LoVo (cell line): ENCODE data around the gene PIBF1.
"Not testable (repeated sequence)": the region's sequence is repeated elsewhere in the genome, so short reads cannot be mapped to it uniquely, and the experiment has no call there.

Experiments
- DNase-seq: peaks from one replicate; pipeline ENCODE4 v3.0.0-alpha.2; 2016; ENCODE audit warnings: low spot score

Gene PIBF1

DNA sequence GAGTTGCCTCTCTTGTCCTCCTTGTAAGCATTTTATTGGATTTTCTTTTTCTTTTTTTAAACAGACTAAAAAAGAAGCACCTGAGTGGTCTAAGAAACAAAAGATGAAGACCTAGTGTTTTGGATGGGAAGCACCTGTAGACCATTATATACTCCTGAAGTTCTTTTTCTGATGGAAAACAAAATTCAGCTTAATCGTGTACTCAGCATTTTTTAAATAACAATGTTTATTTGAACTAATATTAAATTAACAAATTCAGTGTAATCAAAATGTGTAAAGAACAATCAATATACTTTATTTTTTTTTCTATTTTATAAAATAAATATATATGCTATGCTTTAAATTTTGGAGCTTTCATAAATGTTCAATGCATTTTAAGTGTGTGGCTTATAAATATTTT is 233.9 kb downstream of the PIBF1 start:
- no peak for DNase-seq

DNA sequence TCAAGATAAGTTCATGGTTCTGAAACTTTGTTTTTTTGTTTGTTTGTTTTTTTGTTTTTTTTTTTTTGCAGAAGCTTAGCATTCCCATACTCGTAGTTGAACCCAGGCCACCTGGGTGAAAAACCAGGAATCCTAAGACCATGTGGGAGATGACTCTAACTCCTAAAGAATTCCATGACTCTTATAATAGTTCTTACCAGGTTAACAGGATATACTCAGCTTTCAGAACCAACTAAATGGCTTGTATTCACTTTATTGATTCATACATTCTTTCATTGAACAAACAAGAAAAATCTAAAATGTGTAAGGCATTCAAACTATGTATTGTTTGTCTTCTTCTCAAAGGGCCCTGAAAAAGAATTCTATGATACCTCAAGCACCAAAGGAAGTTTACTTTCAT is 236.4 kb downstream of the PIBF1 start:
- DNase-seq, result no peak

DNA sequence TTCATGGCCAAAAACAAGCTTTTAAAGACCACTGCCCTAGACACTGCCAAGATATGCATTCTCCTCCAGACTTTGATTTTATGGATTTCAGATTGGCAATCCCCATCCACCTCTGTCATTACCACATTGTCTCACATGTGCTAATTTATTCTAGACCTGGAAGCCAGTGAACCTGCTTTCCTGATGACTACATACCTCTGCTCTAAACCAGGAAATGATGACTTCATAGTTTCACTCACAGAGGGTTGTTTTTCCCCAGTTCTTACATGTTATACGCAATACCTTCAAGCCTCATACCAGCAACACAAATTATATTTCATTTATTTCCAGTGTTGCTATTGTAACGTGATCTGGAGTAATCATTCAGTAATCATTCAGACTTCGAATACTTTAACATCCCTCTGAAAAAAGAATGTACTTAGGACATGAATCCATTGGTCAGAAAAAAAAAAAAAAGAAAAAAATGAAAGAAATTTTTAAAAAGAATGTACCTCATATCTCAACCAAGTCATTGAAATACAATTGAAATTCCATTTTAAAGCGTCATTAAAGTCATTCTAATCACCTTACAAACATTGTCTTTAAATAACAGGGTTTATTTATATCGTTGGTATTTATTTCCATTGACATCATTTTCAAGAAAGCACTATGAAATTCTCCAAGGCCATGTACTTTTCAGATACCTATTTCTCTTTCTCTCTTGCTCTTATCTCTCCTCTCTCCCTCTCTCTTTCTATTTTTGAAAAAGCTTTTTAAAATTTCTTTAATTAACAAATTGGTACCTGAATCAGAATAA is 243.5 kb downstream of the PIBF1 start:
- DNase-seq, result no peak

DNA sequence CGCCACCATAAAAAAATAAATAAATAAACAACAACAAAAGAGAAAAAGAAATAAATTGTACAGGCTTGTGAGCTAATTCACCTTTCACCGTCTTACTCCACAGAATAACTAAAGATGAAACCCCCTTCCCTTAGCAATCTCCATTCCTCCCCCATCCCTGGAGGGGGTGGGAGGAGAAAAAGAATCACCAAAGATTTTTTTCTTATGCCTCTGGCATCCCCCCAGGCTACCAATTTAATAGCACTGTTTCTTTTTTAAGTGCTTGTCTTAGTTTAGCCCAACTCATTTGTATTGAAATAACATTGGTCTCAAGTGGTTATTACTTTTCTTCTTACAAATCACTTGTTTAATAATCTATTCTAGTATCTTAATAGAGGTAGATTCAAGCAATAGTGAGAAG is 253.0 kb downstream of the PIBF1 start:
- DNase-seq, result no peak

DNA sequence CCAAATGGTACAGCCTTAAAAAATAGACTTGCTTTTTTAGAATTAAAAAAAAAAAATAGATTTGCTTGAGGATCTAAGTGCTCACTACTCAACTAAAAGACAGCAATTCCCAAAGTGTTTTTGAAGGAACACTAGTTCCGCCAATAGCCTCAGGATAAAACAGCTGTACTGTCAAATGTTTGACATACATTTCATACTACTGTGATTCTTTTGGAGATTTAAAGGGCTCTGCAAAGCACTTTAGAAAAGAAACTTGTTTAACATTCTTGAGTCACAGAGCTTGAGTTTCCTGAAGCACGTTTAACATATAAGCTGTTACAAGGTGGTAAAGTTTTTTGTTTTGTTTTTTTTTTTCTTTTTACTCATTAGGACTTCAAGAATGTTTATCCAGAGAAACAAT is 253.7 kb downstream of the PIBF1 start:
- no peak for DNase-seq

DNA sequence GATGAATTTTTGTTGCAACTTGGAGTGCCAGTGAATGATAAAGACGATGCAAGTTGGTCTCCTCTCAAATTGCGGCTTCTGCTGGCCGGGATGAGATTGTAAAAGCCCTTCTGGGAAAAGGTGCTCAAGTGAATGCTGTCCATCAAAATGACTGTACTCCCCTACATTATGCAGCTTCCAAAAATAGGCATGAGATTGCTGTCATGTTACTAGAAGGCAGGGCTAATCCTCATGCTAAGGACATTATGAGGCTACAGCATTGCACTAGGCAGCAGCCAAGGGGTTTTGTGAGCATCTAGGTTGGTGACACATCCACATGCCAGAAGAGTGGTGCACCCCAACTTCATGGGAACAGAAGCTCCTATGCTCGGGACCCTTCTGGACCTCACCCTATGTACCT is 254.6 kb downstream of the PIBF1 start:
- no peak for DNase-seq

DNA sequence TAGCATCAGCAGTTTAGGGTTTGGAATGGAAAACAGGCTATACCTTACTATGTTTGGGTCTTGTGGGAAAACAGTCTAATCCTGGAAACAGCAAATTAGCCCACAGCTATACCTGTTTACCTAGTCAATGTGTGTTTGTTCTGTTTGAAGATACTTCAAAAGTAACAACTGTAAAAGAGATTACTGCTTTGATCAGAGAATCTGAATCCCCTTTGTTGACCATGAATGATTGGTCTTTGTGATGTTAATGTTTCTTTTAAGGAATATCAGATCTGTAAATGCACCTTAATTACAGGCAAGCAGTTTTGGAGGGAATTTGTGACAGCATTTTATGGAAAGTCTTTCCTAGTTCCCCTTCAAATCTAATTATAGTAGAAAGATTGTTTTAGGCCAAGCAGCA is 256.1 kb downstream of the PIBF1 start:
- no peak for DNase-seq

DNA sequence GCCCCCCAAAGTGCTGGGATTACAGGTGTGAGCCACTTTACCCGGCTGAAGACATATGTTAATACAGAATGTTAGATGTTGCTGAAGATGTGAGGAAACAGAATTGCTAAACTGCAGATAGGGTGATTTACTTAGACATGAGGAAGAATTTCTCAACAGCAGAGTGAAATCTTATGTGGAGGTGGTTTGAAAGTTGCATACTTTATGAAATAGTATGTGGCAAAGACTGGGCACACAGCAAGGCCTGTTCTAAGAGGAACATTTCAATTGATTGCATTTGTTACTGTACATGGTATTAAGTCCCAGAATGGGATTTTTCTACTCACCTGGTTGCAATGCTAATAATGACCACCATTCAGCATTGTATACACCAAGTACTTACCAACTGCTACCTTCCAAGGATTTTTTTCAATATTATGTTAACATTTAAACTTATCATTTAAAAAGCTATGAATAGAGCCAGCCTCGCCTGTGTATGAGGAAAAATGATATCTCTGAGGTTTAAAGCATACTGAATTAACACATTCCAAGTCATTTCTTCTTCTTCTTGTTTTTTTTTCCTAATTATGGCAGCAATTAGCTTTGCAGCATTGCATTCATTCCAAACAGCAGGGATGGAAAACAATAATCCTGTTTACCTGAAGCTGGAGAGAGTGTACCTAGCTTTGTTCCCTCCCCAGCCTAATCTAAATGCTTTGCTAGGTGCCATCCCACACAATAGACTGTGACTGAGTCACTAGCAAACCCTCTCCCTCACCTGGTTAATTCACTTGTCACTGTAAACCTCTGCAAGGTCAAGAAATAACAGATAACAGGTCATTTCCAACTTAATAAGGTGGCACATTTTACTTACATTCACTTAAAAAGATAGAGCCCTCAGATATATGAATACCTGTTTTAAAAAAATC is 257.5 kb downstream of the PIBF1 start:
- no peak for DNase-seq

DNA sequence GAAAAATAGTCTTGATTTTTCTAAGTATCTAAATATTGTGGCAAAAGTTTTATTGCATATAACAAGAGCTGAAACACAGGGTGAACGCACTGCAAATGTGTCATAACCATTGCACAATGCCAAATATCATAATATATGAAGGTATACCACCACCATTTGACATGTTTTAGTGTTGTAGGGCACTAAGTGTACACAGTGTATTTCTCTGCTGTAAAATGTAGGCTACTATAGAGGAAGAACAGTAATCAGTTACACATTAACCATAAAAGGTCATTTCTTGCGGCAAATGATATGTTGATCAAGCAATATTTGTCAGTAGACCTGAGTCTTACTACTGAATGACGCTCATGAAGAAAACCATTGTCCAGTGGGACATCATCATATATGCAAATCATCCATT is 258.6 kb downstream of the PIBF1 start:
- peak; percentile 46 for DNase-seq

DNA sequence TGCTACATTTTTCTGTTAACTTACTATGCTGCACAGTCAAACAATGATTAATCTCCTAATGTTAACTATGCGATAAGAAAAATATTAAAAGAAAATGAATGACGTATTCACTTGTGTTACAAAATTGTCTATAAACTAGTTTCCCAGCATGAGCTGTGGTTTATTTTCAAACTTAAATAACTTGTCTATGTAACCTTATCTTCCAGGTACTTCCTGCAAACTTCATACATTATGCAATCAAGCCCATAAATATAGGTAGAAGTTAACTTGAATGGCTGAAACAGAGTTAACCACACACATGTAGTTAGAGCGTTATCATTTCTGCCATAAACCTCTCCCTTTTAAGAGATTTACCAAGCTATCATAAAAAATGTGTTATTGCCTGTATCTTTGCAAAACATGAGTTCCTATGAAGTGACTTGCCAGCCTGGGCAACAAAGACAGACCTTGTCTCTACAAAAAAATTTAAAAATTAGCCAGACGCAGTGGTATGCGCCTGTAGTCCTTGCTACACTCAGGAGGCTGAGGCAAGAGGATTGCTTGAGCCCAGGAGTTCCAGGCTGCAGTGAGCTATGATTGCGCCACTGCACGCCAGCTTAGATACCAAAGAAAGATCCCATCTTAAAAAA is 259.1 kb downstream of the PIBF1 start:
- DNase-seq, result peak; percentile 65

DNA sequence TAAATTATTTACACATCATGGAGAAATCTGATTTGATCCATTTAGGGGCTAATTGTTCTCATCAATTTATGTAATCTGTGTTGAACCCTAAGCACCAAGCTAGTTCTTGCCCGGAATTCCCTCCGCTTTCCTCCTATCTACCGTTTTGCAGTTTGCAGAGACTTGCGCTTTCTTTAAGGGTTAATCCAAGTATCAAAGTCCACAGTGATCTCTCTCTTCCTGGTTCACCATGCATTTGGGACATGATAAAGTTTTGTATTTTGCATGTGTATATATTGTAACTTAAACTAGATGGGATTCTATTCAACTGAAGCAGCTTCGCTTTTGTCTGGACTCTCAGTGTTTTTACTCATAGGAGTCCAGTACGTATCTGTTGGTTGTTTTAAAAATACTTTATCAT is 263.1 kb downstream of the PIBF1 start:
- no peak for DNase-seq

DNA sequence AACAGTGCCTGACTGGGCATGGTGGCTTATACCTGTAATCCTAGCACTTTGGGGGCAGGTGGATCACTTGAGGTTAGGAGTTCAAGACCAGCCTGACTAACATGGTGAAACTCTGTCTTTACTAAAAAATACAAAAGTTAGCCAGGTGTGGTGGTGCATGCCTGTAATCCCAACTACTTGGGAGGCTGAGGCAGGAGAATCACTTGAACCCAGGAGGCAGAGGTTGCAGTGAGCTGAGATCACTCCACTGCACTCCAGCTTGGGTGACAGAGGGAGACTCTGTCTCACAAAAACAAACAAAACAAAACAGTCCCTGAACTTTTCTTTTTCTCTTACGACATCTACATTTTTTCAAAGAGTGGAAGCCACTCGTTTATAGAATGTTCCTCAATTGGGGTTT is 266.7 kb downstream of the PIBF1 start:
- DNase-seq, result not testable (repeated sequence)

DNA sequence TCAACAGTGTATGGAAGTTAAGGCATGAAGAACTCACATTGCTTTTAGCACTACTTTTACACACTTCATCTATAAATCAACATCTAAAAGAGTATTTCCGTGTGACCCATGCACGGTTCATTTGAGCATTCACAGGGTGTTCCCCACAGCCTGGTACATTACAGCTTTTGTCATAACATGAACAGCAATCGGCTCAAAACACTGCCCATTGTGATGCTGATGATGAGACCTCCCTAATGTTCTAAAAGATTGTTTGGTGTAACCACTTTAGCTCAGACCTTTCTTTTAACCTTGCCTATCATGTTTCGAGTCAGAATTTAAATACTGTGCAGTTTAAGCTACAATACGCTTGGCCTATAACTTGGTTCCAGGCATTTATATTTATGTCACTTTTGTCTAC is 272.8 kb downstream of the PIBF1 start:
- no peak for DNase-seq

DNA sequence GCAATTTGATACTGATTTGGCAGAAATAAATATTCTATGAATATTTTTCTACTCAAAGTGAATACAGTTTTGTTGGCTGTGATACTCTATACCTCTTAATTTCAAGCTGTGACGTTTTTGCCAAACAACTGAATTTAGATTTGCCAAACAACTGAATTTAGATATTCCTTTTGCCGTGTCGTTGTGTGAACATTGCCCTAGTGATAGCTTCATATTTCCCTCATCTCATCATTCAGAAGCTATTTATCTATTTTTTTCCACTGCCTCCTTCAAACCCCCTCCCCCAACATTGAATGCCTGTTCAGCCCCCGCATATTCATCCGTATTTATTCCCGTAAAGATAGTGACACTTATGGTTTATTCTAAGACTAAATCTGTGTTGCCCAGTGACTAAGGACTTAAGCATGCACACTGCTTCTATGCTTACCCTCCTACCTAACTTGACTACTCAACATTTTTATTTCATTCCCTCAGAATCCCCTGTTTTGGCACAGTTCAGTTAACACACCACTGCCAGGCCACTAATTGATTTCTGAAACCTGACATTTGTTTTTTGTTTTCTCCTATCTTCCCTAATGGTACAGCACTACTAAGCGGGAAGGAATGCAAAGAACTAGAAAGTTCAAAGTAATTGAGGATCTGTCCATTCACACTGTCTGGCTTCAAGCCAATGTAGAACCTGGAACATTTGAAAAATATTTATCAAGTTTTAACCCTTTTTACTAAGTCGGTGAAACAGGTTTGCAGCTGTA is 274.1 kb downstream of the PIBF1 start:
- DNase-seq, result peak; percentile 84

DNA sequence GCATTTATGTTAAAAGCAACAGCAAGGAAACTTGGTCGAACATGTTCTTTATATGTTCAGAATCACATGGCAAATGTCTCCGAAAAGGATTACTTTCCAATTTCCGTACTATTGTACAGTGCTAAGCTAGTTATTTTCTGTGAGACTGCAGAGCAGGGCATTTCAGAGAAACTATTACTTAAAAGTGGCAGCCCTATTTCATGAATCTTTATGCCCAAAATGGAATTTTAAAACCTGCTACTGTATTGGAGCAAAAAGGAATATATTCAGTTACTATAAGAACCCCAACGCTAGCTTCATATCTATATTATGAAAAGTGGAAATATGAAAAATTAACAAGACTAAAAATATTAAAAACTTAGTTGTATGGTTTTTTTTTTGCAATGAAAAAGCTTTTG is 274.6 kb downstream of the PIBF1 start:
- no peak for DNase-seq

DNA sequence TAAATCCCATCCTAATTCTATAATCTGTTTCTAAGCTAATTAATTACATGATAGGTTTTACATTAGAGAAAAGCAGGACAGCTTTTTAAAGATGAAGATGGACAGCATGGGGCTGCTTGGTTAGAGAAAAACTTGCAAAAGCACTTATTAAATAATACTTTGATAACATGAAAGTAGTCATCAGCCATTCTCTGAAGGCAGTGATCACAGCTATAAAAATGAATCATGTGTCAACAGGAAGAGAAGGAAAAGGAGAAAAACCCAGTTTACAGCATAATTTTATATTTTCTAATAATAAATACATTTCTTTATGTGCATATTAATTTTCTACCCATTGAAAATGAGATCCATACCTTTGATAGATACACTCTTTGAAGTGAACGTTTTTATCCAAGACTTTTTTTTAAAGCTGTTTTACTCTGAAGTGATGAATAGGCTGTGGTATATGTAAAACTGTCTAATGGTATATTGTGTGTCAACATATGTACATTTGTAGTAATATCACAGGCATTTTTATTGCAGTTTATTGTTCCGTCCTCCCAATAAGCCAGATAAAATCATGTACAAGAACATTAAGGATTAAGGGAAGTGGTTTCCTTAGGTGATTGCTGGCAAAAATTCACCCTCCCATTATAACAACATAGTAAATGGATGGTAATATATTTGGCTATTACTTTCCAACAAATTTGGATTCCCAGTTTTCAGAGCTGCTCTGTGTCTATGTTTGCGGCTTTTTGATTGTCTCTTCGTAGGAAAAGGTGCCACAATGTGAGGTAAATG is 275.5 kb downstream of the PIBF1 start:
- DNase-seq, result peak; percentile 64

DNA sequence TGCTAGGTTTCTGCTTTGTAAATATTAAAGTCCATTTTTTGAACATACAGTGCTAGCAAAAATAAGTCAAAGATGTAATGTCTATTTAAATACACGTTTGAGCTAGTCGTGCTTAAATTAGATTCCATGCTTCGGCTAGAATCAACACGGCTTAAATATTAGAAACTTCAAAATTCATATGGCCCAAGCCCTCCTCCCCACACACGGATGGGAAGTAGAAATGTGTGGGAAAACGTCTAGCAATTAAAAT is 276.1 kb downstream of the PIBF1 start:
- no peak for DNase-seq

DNA sequence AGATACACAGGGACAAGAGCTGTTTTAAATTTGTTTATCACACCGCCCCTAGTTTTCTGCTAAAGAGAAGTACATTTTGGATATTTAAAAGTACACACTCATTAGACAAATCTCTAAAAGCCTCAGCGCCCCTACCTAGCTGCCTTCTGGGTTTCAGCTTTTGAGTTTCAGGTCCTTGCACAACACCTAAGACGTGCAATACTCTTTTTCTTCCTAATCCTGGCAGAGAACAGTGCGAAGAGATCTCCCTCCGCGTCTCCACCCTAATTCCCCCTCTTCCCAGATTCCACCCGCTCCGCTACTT is 276.5 kb downstream of the PIBF1 start:
- DNase-seq, result no peak

DNA sequence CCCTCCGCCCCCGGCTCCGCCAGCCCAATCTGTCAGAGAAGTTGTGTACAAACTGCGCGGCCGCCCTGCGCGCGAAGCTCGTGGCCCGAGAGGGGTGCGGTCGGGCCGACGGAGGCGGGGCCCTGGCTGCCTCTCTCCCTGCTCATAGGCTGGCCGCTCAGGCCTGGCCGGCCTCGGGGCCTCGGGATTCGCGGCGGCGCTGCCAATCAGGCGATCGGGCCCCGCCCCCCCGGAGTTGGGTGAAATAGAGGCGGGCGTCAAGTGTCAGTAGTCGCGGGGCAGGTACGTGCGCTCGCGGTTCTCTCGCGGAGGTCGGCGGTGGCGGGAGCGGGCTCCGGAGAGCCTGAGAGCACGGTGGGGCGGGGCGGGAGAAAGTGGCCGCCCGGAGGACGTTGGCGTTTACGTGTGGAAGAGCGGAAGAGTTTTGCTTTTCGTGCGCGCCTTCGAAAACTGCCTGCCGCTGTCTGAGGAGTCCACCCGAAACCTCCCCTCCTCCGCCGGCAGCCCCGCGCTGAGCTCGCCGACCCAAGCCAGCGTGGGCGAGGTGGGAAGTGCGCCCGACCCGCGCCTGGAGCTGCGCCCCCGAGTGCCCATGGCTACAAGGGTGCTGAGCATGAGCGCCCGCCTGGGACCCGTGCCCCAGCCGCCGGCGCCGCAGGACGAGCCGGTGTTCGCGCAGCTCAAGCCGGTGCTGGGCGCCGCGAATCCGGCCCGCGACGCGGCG is 277.0 kb downstream of the PIBF1 start, which contains the start of gene KLF5:
KLF5 (plus strand) TSS at position 270 of the 724 bp plus-strand sequence; CDS start at position 593, 323 bp downstream.
- DNase-seq, result peak; percentile 98

DNA sequence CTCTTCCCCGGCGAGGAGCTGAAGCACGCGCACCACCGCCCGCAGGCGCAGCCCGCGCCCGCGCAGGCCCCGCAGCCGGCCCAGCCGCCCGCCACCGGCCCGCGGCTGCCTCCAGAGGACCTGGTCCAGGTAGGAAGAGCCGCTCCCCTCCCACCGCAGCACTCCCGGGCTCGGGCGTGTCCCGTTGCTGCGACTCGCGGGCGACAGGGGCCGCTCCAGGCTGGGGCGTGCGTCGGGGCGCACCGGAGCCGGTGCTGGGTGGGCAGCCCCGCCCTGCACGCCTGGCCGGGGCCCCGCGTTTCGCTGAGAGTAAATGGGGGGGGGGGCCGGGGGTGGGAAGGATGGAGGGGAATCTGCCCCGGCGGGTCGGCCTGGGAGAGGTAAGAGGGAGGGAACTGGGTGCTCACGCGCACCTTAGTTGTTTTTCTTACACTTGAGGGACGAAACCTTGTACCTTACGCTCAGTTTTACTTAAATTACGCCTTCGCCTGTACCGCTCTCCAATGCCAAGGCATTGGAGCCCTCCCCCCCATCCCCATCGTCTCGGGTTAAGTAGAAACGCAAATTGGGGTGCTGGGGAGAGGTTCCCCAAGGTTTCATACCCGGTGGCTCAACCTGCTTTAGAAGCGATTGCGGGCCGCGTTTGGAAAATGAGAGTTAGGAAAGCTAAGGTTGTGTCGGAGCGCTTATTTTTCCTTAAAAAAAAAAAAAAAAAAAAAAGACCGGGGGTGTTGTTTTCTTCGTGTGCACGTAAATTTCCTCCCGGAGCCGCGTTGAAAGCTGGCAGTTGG is 277.7 kb downstream of the PIBF1 start:
- no peak for DNase-seq
